ENCODE measurements around the gene OR6S1. TPM values are rescaled to one million over a fixed set of nuclear protein-coding genes. Genes with fewer than 3 reads are reported as not detected.

OR6S1 gene
- total RNA-seq, 1 experiment from 2014 or later: not detected

GRCh38 chr14:20626274-20626673 is 15.2 kb downstream of the OR6S1 start:
- peaks cover 57% of the 10 kb centered on the region for H3K27me3 Mint-ChIP-seq (ENCODE audit: low read depth)
- H3K9me3 Mint-ChIP-seq: no peaks in the 10 kb centered on the region
- ATAC-seq (no peak), DNase-seq (ENCODE audit: low spot score) (no peak)
- CTCF ChIA-PET: interaction anchor here (0.5 to 1.3 kb wide), 3 partner anchors 17 to 31 kb away, joined by 3 to 6 read pairs (median 3); no protein-coding TSS in a partner anchor
- H3K4me1 Mint-ChIP-seq: peaks cover 38% of the 10 kb centered on the region
- H3K36me3 Mint-ChIP-seq: no peaks in the 10 kb centered on the region
- POLR2A ChIA-PET: interaction anchor here (0.6 to 0.7 kb wide), 2 partner anchors 56 to 247 kb away, joined by 3 read pairs; no protein-coding TSS in a partner anchor
- TF ChIP-seq FOXJ3 (CRISPR knock-in tag; IDR thresholded peaks at IDR 0.05; ENCODE audit: borderline replicate concordance) (no peak), GTF2I (CRISPR knock-in tag; conservative IDR thresholded peaks at IDR 0.05) (no peak), ZNF121 (CRISPR knock-in tag; IDR thresholded peaks at IDR 0.05) (0 out of 2 replicates have a peak, but pooled peaks have one; percentile 17)
- H3K27ac Mint-ChIP-seq: no peak overlapping the region
- peak overlapping the region; percentile 93 for H3K4me3 Mint-ChIP-seq

- Mint-ChIP-seq H3K27me3 (ENCODE audit: low read depth) (peaks cover 50% of the 10 kb centered on the region), H3K9me3 (no peaks in the 10 kb centered on the region), H3K4me3 (peak overlapping the region; percentile 93), H3K27ac (peak overlapping the region; percentile 84), H3K36me3 (no peaks in the 10 kb centered on the region), H3K4me1 (peaks cover 38% of the 10 kb centered on the region)
- ChIA-PET CTCF (no interaction called here), POLR2A (interaction anchor here (0.9 kb wide), 1 partner anchor 281 kb away, joined by 3 read pairs; the partner anchor contains the start of gene PARP2)
- ATAC-seq (peak; percentile 53), DNase-seq (ENCODE audit: low spot score) (peak; percentile 76)
- TF ChIP-seq TEAD1 (CRISPR knock-in tag; IDR thresholded peaks at IDR 0.05) (0 out of 2 replicates have a peak, but pooled peaks have one; percentile 23), KAT7 (CRISPR knock-in tag; IDR thresholded peaks at IDR 0.05; ENCODE audit: borderline replicate concordance) (no peak)
- TF ChIP-seq, protein P1, sequence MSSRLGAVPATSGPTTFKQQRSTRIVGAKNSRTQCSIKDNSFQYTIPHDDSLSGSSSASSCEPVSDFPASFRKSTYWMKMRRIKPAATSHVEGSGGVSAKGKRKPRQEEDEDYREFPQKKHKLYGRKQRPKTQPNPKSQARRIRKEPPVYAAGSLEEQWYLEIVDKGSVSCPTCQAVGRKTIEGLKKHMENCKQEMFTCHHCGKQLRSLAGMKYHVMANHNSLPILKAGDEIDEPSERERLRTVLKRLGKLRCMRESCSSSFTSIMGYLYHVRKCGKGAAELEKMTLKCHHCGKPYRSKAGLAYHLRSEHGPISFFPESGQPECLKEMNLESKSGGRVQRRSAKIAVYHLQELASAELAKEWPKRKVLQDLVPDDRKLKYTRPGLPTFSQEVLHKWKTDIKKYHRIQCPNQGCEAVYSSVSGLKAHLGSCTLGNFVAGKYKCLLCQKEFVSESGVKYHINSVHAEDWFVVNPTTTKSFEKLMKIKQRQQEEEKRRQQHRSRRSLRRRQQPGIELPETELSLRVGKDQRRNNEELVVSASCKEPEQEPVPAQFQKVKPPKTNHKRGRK (CRISPR knock-in tag; IDR thresholded peaks at IDR 0.05; ENCODE audit: borderline replicate concordance): peak; percentile 99
Observed at GRCh38 chr14:20624495-20625070, 16.9 kb downstream of the OR6S1 start.

GRCh38 chr14:20623798-20624197 is 17.7 kb downstream of the OR6S1 start:
- Mint-ChIP-seq H3K27me3 (ENCODE audit: low read depth) (peaks cover 44% of the 10 kb centered on the region), H3K9me3 (no peaks in the 10 kb centered on the region), H3K27ac (no peak overlapping the region), H3K4me1 (peaks cover 34% of the 10 kb centered on the region), H3K36me3 (no peaks in the 10 kb centered on the region), H3K4me3 (peak overlapping the region; percentile 93)
- ATAC-seq: no peak
- TF ChIP-seq MXD4 (CRISPR knock-in tag; IDR thresholded peaks at IDR 0.05; ENCODE audit: borderline replicate concordance) (no peak), ZNF263 (CRISPR knock-in tag; IDR thresholded peaks at IDR 0.05; ENCODE audit: low read depth) (no peak), ZNF317 (CRISPR knock-in tag; IDR thresholded peaks at IDR 0.05; ENCODE audit: borderline replicate concordance, low read depth) (no peak), NR3C1 (CRISPR knock-in tag; conservative IDR thresholded peaks at IDR 0.05; ENCODE audit: low read depth) (no peak), TCF7 (CRISPR knock-in tag; IDR thresholded peaks at IDR 0.05; ENCODE audit: low read depth) (no peak), ZNF232 (CRISPR knock-in tag; IDR thresholded peaks at IDR 0.05) (no peak), FOXJ3 (CRISPR knock-in tag; IDR thresholded peaks at IDR 0.05; ENCODE audit: borderline replicate concordance) (no peak), TEAD1 (CRISPR knock-in tag; IDR thresholded peaks at IDR 0.05) (no peak), ZNF281 (CRISPR knock-in tag; IDR thresholded peaks at IDR 0.05) (no peak)
- TF ChIP-seq, protein P2, sequence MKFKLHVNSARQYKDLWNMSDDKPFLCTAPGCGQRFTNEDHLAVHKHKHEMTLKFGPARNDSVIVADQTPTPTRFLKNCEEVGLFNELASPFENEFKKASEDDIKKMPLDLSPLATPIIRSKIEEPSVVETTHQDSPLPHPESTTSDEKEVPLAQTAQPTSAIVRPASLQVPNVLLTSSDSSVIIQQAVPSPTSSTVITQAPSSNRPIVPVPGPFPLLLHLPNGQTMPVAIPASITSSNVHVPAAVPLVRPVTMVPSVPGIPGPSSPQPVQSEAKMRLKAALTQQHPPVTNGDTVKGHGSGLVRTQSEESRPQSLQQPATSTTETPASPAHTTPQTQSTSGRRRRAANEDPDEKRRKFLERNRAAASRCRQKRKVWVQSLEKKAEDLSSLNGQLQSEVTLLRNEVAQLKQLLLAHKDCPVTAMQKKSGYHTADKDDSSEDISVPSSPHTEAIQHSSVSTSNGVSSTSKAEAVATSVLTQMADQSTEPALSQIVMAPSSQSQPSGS (CRISPR knock-in tag; IDR thresholded peaks at IDR 0.05; ENCODE audit: borderline replicate concordance, low read depth): no peak
- TF ChIP-seq, protein P3, sequence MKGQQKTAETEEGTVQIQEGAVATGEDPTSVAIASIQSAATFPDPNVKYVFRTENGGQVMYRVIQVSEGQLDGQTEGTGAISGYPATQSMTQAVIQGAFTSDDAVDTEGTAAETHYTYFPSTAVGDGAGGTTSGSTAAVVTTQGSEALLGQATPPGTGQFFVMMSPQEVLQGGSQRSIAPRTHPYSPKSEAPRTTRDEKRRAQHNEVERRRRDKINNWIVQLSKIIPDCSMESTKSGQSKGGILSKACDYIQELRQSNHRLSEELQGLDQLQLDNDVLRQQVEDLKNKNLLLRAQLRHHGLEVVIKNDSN (CRISPR knock-in tag; IDR thresholded peaks at IDR 0.05): no peak
- TF ChIP-seq, protein P4, sequence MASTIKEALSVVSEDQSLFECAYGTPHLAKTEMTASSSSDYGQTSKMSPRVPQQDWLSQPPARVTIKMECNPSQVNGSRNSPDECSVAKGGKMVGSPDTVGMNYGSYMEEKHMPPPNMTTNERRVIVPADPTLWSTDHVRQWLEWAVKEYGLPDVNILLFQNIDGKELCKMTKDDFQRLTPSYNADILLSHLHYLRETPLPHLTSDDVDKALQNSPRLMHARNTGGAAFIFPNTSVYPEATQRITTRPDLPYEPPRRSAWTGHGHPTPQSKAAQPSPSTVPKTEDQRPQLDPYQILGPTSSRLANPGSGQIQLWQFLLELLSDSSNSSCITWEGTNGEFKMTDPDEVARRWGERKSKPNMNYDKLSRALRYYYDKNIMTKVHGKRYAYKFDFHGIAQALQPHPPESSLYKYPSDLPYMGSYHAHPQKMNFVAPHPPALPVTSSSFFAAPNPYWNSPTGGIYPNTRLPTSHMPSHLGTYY (CRISPR knock-in tag; IDR thresholded peaks at IDR 0.05): no peak
- CTCF ChIA-PET: interaction anchor here (1.2 to 2.7 kb wide), 3 partner anchors 34 to 69 kb away, joined by 3 to 10 read pairs (median 5); partner anchors contain the start of gene RNASE4
- peak; percentile 43 for DNase-seq (ENCODE audit: low spot score)
- POLR2A ChIA-PET: interaction anchor here (0.9 to 2.3 kb wide), 2 partner anchors 10 to 281 kb away, joined by 3 to 7 read pairs; partner anchors contain the start of gene PARP2
